Glutamatergic neuron (in vitro differentiated cells): ENCODE measurements around the gene ANO3. TPM values are rescaled to one million over a fixed set of nuclear protein-coding genes. Genes with fewer than 3 reads are reported as not detected.

Source experiments
- DNase-seq: peaks from one replicate; pipeline ENCODE4 v3.0.0; 2022
- H3K27ac Mint-ChIP-seq: one replicate; pipeline ENCODE4 v1.8.0; 2020; ENCODE audit warnings: mild to moderate bottlenecking, mixed read lengths, inconsistent platforms; ENCODE audit not compliant: unreplicated experiment
- H3K27me3 Mint-ChIP-seq: one replicate; pipeline ENCODE4 v1.8.0; 2020; ENCODE audit warnings: mild to moderate bottlenecking, moderate library complexity, mixed read lengths, inconsistent platforms; ENCODE audit not compliant: unreplicated experiment
- H3K36me3 Mint-ChIP-seq: one replicate; pipeline ENCODE4 v1.8.0; 2020; ENCODE audit warnings: mild to moderate bottlenecking, mixed read lengths, inconsistent platforms; ENCODE audit not compliant: unreplicated experiment
- H3K4me1 Mint-ChIP-seq: one replicate; pipeline ENCODE4 v1.8.0; 2020; ENCODE audit warnings: mild to moderate bottlenecking, low read depth, mixed read lengths, inconsistent platforms; ENCODE audit not compliant: unreplicated experiment
- H3K4me3 Mint-ChIP-seq: one replicate; pipeline ENCODE4 v1.8.0; 2020; ENCODE audit warnings: mild to moderate bottlenecking, mixed read lengths, inconsistent platforms; ENCODE audit not compliant: unreplicated experiment
- H3K9me3 Mint-ChIP-seq: one replicate; pipeline ENCODE4 v1.8.0; 2020; ENCODE audit warnings: mild to moderate bottlenecking, moderate library complexity, mixed read lengths, inconsistent platforms; ENCODE audit not compliant: unreplicated experiment
- CTCF ChIP-seq: fragments of 200-600 bp; sonication (generic); IDR thresholded peaks from one replicate; pipeline ENCODE4 v1.5.0; 2021; ENCODE audit not compliant: partially characterized antibody, unreplicated experiment
- total RNA-seq: library from RNA; stranded (reverse); fragmentation: NEBNext Ultra II Directional; extraction: Animal tissue kit (Norgen Biotek cat#: 25700); gene quantifications from one replicate; pipeline ENCODE4 v1.2.1, GENCODE V29; 2021; ENCODE audit not compliant: unreplicated experiment

ANO3 gene
- total RNA-seq, 1 donor from 2014 or later, result 12.8 TPM

- H3K4me3 Mint-ChIP-seq, result no peak overlapping the region
- DNase-seq, result no peak
- H3K36me3 Mint-ChIP-seq, result no peaks in the 10 kb centered on the region
- no peak overlapping the region for H3K27ac Mint-ChIP-seq
- TF ChIP-seq CTCF, result no peak
- H3K27me3 Mint-ChIP-seq, result no peaks in the 10 kb centered on the region
- H3K9me3 Mint-ChIP-seq, result peaks cover 1% of the 10 kb centered on the region
- peaks cover 13% of the 10 kb centered on the region for H3K4me1 Mint-ChIP-seq
Observed at GRCh38 chr11:26569646-26570045, 237.7 kb downstream of the ANO3 start.

- Mint-ChIP-seq H3K4me3 (no peak within 1 kb of the TSS), H3K9me3 (peaks cover 1% of the 10 kb centered on the region), H3K27me3 (no peaks in the 10 kb centered on the region), H3K4me1 (peaks cover 13% of the 10 kb centered on the region), H3K27ac (peak within 1 kb of the TSS; percentile 72), H3K36me3 (no peaks in the 10 kb centered on the region)
- no peak for DNase-seq
- no peak for TF ChIP-seq CTCF
Observed at GRCh38 chr11:26571861-26572654, 240.1 kb downstream of the ANO3 start, which contains the start of gene MUC15. Gene MUC15, minus strand, starts transcription at chr11:26572263. Its CDS starts 5,169 bp downstream, at chr11:26567094.

- Mint-ChIP-seq H3K4me1 (peaks cover 13% of the 10 kb centered on the region), H3K36me3 (no peaks in the 10 kb centered on the region), H3K27me3 (no peaks in the 10 kb centered on the region), H3K4me3 (no peak overlapping the region), H3K27ac (no peak overlapping the region), H3K9me3 (peaks cover 1% of the 10 kb centered on the region)
- no peak for TF ChIP-seq CTCF
- no peak for DNase-seq
Observed at GRCh38 chr11:26572770-26573402, 241.0 kb downstream of the ANO3 start.

- Mint-ChIP-seq H3K27ac (no peak overlapping the region), H3K9me3 (peaks cover 1% of the 10 kb centered on the region)
- TF ChIP-seq CTCF, result no peak
Observed at GRCh38 chr11:26573896-26574295, 242.0 kb downstream of the ANO3 start.

GRCh38 chr11:26575946-26576345 is 244.0 kb downstream of the ANO3 start:
- Mint-ChIP-seq H3K27ac (no peak overlapping the region), H3K4me1 (peaks cover 9% of the 10 kb centered on the region), H3K36me3 (no peaks in the 10 kb centered on the region), H3K27me3 (no peaks in the 10 kb centered on the region), H3K4me3 (no peak overlapping the region), H3K9me3 (no peaks in the 10 kb centered on the region)
- no peak for DNase-seq
- TF ChIP-seq CTCF, result no peak

More at GRCh38 chr11:26573896-26574295, 242.0 kb downstream of the ANO3 start:
- no peak overlapping the region for H3K4me3 Mint-ChIP-seq
- H3K36me3 Mint-ChIP-seq, result no peaks in the 10 kb centered on the region
- no peak for DNase-seq
- peaks cover 13% of the 10 kb centered on the region for H3K4me1 Mint-ChIP-seq
- H3K27me3 Mint-ChIP-seq, result no peaks in the 10 kb centered on the region
